ENCODE results near the gene NNMT.

DNA sequence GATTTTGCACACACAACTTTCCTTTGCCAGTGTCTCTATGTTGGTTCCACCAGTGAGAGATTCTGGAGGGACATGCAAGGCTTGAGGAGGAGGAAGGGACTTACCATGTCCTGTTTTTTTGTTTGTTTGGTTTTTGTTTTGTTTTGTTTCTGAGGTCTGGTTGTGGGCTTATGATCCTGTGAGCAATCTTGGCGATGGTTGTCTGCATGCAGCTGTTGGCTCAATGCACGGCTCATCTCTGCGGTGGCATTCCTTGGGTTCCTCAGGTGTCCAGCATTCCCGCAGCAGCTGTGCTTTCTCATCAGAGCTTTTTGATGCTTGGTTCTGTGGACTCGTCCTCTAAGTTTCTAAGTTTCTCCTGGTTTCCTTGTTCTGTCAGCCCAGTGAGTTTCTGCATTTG is 4.8 kb upstream of the NNMT start:
- TF ChIP-seq RAD21 (conservative IDR thresholded peaks at IDR 0.05) (no peak), EZH2 (IDR thresholded peaks at IDR 0.05; ENCODE audit: borderline replicate concordance, insufficient read depth, low read length, poor library complexity, severe bottlenecking) (no peak), CTCF (IDR thresholded peaks at IDR 0.05; ENCODE audit: poor library complexity, severe bottlenecking) (no peak), REST (IDR thresholded peaks at IDR 0.05; ENCODE audit: borderline replicate concordance) (no peak), EP300 (conservative IDR thresholded peaks at IDR 0.05; ENCODE audit: poor library complexity, severe bottlenecking) (no peak), POLR2AphosphoS5 (IDR thresholded peaks at IDR 0.05) (no peak)
